HG03460 (cell line): ENCODE data around the gene ANKS6.

Experiments
- ATAC-seq: cut with Tn5 transposase; IDR thresholded peaks from one replicate; pipeline ENCODE4 v1.9.1; 2021; ENCODE audit not compliant: unreplicated experiment

ANKS6 gene

DNA sequence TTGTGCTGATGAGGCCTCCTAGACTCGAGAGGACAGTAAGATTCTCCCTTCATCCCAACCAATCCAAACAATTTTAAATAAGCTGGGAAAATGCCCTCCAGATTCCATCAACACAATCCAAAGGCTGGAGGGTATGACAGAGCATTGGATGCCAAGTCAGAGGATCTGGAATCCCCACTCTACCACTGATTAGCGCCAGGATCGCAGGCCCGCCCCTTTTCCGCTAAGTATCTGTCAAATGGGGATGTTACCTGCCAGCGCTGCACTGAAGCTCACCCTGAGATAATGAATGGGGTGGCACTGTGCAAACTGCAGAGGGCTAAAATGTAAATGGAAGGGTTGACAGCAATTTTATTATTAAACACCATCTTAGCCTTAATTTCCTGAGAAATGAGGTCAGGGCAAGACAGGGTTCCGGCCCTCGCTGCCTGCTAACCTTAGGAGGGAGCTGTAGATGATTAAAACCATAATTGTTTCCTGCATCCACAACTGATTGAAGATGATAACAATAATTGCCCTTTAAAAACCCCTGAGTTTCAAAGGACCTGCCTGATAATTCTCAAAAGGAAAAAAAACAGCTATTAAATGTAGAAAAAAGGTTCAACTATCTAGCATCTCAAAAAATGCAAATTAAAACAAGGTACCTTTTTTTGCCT is 56.0 kb downstream of the ANKS6 start:
- ATAC-seq, result no peak

GRCh38 chr9:98738741-98739140 is 57.6 kb downstream of the ANKS6 start:
- no peak for ATAC-seq

DNA sequence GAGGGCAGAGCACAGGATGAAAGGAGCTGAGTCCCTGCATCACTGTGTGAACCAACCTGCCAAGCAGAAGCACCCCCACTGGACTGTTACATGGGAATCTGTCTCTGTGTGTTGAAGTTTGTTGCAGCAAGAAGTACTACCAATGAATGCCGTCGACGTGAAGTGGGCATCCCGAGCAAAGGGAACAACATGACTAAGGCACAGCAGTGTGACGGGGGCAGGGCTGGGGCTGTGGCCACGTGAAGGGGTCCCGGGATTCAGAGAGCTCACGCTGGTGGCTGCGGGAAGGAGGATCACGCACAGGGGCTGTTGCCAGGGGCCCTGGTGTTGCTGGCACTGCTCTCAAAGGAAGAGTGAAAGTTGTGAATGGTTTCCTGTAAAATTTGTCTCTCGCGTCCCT is 60.1 kb downstream of the ANKS6 start:
- ATAC-seq, result no peak

GRCh38 chr9:98732801-98733200 is 63.6 kb downstream of the ANKS6 start:
- ATAC-seq, result no peak

DNA sequence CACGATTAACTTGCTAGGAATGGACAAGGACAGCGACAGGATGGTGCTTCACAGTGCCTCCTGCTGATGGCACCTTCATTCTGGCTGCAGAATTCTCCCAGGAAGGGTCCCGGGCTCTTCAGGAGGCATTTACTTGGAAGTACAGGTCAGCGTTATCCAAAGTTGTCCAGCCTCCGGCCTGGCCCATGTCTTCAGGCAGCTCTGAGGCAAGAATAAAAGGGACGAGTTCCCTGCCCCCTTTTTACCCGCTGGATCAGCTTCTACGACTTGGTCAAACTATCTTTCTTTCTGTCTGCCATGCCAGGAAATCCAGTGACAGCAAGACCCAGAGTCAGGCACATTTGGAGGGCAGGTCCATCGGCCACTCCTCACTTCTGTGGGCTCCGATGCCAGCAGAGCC is 64.3 kb downstream of the ANKS6 start:
- ATAC-seq, result no peak

DNA sequence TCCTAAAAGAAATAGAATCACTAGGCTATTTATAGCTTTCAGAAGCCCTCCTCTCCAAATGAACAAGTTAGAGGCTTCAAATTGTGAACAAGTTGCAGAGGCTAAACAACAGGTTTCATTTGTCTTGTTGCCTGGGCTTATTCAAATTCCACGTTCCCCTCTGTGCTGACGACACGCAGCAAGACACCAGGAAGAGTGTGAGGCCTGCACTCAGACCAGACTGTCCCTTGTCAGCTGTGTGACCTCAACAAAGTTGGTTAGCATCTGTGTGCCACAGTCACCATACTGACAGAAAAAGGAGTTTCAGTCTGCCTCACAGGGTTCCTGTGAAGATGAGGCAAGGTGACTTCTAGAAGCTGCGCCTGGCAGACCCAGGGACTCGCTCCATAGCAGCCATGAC is 65.5 kb downstream of the ANKS6 start:
- ATAC-seq, result no peak

- ATAC-seq, result no peak
These were observed 67.9 kb downstream of the ANKS6 start for GRCh38 chr9:98728500-98728899.

- ATAC-seq, result no peak
These were observed 68.9 kb downstream of the ANKS6 start for GRCh38 chr9:98727428-98727827.

- no peak for ATAC-seq
These were observed 69.6 kb downstream of the ANKS6 start for GRCh38 chr9:98726735-98727134.

DNA sequence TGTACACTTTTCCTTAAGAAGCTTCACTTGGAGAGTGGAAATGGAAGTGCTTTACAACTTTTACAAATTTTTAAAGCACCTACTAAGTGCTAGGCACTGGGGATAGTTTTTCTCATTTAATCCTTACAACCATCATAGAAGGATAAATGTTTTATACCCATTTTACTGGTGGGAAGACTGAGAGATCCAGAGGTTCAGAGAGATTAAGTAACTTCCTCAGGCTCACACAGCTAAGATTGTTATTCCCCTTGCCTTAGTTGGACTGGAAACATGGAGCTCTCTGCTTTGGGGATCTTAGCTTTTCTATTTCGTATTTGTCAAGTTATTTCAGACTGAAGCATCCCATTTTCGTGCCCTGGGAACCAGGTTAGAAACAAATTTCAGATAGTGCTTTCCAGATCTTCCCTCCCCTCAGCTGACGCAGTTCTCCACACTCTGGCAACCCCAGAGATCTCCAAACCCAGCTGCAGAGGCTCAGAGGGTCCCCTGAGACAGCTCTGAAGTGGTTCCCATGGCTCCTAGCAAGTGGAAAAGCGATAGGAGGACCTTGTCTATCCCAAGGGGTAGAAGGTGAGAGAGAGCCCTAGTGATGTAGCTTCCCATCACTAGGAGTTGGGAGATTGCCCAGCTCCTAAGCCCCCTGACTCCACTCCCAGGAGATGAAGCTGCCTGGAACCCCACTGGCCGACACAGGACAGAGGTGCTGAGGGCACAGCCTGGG is 71.4 kb downstream of the ANKS6 start:
- ATAC-seq, result no peak

GRCh38 chr9:98721643-98722042 is 74.7 kb downstream of the ANKS6 start:
- no peak for ATAC-seq

DNA sequence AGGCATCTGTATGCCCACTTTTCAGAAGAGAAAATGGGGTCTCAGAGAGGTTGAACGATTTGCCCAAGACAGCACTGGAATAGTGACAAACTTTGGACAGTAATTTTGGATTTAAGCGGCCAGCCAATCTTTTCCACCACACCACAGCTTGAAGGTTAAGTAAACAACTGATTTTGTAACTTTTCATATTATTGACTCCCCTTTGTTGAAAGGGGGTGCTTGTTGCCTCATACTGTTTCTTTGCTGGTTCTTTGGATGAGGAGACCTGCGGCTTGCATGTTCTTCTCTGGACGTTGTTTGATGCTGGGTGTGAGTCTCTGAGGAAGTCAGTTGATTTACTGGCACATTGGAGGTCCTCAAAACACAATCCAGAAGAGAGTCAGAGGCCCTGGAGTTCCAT is 76.0 kb downstream of the ANKS6 start:
- ATAC-seq, result no peak

DNA sequence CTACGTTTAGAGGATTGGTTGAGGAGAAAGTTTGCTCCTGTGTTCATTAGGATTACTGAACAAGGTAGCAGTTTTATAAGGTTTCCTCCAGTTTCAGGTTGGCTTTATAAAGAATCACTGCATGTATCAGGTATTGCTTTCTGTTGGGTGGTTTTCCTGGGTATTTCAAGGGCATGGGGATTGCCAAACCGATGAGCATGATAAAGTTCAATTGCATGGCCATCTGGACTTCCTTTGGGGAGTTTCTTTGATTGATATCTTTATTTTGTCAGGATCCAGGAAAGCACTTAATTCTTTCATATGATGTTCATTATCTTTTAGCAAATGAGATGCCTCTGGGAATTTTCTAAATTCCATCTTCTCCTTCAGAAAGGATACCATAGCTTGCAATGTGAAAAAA is 77.3 kb downstream of the ANKS6 start:
- ATAC-seq, result no peak

DNA sequence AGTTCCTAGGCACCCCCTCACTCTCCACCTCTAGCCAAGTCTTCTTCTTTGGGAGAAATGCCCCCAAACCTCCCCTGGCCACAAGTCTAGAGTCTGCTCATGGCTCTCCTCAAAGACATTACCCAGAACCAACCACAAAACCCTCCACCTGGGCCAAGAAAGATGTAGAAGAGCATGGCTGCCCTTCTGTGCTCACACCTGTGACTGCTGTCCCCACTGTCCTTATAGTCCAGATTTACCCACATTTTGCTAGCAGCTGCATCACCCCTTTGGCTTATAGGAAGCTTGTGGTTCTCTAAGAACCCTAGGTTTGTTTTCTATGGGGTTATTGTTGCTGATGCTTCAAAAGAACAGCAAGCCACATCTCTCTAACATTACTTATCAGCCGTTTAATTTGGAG is 81.5 kb downstream of the ANKS6 start:
- ATAC-seq, result no peak

DNA sequence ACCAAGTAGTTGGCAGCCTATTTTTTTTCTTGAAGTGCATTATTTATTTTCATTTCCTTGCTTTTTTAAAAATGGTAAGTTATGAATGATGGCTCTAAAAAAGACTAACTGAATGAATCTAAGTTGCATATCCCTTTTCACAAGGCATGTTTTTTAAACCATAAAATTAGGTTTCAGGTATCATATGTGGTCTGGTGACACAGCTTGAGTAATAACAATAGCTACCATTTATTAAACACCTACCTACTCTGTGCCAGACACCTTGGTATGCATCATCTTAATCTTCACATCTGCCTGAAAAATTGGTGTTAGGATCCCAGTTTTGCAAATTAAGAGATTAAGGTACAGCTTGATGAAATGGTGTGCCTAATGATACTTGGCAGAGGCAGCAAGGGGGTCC is 83.4 kb downstream of the ANKS6 start:
- no peak for ATAC-seq

DNA sequence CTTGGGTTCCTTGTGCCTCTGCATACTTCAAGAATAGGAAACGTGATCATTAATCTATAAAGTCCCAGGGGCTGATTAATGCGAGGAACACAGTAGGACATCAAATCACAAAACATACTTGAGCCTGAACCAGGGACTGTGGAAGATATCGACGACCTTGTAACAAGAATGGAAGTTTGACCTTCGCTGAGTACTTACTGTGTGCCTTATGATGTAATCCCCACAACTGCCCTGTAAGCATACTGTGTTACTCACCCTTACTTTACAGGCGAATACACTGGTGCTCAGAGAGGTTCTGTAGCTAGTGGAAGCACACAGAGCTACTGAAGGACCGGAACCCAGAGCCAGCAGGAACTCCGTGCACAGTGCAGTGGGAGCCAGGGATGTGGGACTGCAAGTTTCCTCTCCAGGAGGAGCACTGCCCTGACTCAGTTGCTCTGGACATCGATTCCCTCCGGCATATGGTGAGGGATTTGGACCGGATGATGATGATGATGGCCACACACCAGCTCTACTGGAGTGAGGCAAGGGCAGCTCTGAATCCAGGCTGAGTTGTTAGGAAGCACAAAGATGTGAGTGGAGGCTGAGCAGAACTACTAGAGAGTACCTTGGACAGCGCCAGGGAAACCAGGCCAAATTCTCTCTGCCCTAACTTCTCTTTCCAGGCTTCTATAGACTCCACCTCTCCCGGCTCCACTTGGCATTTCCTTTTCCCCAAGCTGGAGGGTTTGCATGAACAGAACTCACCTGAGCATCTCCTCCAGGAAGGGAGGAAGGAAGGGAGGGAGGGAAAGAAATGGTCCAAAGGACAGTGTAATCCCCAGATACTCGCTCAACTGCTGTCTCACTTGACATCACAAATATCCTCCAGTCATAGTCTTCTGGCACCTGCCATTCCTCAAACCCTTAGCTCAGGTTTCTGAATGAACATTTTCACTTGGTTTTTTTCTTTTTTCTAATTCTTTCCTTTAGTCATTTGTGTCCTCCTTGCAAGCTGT is 86.1 kb downstream of the ANKS6 start:
- no peak for ATAC-seq

- no peak for ATAC-seq
These were observed 87.1 kb downstream of the ANKS6 start, which contains the start of gene GABBR2 for GRCh38 chr9:98708933-98709911. Gene GABBR2 (minus strand): TSS chr9:98708935. CDS start chr9:98708737, 198 bp downstream.

GRCh38 chr9:98708103-98708932 is 88.0 kb downstream of the ANKS6 start:
- ATAC-seq, result no peak
